ENCODE measurements around the gene MTRF1. TPM values are rescaled to one million over a fixed set of nuclear protein-coding genes. Genes with fewer than 3 reads are reported as not detected.
"Not testable (repeated sequence)": the region's sequence is repeated elsewhere in the genome, so short reads cannot be mapped to it uniquely, and the experiment has no call there.

MTRF1 gene
- total and polyA plus RNA-seq, 10 donors = 10.6 to 17.8 (median 16.1) TPM

- H3K4me3 ChIP-seq = no peak overlapping the region
- TF ChIP-seq, protein P1, sequence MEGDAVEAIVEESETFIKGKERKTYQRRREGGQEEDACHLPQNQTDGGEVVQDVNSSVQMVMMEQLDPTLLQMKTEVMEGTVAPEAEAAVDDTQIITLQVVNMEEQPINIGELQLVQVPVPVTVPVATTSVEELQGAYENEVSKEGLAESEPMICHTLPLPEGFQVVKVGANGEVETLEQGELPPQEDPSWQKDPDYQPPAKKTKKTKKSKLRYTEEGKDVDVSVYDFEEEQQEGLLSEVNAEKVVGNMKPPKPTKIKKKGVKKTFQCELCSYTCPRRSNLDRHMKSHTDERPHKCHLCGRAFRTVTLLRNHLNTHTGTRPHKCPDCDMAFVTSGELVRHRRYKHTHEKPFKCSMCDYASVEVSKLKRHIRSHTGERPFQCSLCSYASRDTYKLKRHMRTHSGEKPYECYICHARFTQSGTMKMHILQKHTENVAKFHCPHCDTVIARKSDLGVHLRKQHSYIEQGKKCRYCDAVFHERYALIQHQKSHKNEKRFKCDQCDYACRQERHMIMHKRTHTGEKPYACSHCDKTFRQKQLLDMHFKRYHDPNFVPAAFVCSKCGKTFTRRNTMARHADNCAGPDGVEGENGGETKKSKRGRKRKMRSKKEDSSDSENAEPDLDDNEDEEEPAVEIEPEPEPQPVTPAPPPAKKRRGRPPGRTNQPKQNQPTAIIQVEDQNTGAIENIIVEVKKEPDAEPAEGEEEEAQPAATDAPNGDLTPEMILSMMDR (IDR thresholded peaks at IDR 0.05 in 8 of 11, conservative IDR thresholded peaks at IDR 0.05 in 3 of 11) = no peak
- TF ChIP-seq POLR2A (IDR thresholded peaks at IDR 0.05) (no peak), POLR2AphosphoS5 (IDR thresholded peaks at IDR 0.05) (no peak)
- no peaks in the 10 kb centered on the region for H3K27me3 ChIP-seq (replicated peaks in 1 of 7)
- intact Hi-C loops (cut with DNase I; ENCODE audit: low total_unique reads) = no loop called here
- H3K27ac ChIP-seq = no peak overlapping the region
- peaks cover 0 to under 1% (median 0%) of the 10 kb centered on the region in 8 donors for H3K9me3 ChIP-seq
- no peaks in the 10 kb centered on the region for H3K36me3 ChIP-seq
- no peak for DNase-seq
- H3K4me1 ChIP-seq = peaks cover 0 to 6% (median 0%) of the 10 kb centered on the region in 6 donors
These were observed 81.1 kb downstream of the MTRF1 start for GRCh38 chr13:41182231-41182630.

DNA sequence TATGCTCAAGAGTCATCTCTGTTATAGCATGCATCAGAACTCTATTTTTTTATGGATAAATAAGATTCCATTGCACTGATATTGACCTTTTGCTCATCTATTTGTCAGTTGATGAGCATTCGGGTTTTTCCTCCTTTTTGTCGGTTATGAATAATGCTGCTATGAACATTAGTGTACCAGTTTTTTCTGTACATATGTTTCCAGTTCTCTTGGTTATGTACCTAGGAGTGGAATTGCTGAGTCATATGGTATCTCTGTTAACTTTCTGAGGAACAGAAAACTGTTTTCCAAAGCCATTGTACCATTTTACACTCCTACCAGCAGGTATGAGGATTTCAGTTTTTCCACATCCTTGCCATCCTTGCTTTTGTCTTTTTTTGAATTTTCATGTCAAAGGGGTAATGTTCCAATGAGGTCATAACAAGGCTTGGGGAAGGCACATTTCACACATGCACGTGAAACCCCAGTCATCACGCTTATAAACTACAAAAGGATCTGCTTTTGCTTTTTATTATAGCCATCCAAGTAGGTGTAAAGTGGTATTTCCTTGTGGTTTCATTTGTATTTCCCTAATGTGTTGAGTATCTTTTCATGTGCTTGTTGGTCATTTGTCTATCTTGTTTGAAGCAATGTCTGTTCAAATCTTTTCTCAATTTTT, 83.7 kb downstream of the MTRF1 start:
- H3K4me3 ChIP-seq = no peak overlapping the region
- H3K9me3 ChIP-seq = peaks cover 0 to 25% (median 23%) of the 10 kb centered on the region in 8 donors
- TF ChIP-seq, protein P1 (IDR thresholded peaks at IDR 0.05 in 8 of 11, conservative IDR thresholded peaks at IDR 0.05 in 3 of 11) = no peak
- TF ChIP-seq POLR2A (IDR thresholded peaks at IDR 0.05) = no peak
- H3K36me3 ChIP-seq = no peaks in the 10 kb centered on the region
- H3K27me3 ChIP-seq (replicated peaks in 1 of 7) = no peaks in the 10 kb centered on the region
- intact Hi-C loops (cut with DNase I; ENCODE audit: low total_unique reads) = no loop called here
- H3K4me1 ChIP-seq = peaks cover 0 to 6% (median 0%) of the 10 kb centered on the region in 6 donors
- DNase-seq = no peak
- 71 to 87% (median 81%) methylated on average over 4 of the region's 4 CpGs for WGBS, 5 donors
- H3K27ac ChIP-seq = peak overlapping the region in 4 of 8 donors; percentile 15 to 88 (median 79)

- intact Hi-C loops (cut with DNase I; ENCODE audit: low total_unique reads) = no loop called here
- no peak for DNase-seq
- Histone ChIP-seq H3K27me3 (replicated peaks in 1 of 7) (no peaks in the 10 kb centered on the region), H3K36me3 (no peaks in the 10 kb centered on the region), H3K9me3 (peaks cover 0 to 31% (median 29%) of the 10 kb centered on the region in 8 donors), H3K27ac (peak overlapping the region in 7 of 8 donors; percentile 35 to 88 (median 72)), H3K4me1 (peaks cover 0 to 6% (median 0%) of the 10 kb centered on the region in 6 donors), H3K4me3 (peak overlapping the region in 1 of 8 donors; percentile 46)
- no peak for TF ChIP-seq POLR2A (IDR thresholded peaks at IDR 0.05)
- TF ChIP-seq POLR2AphosphoS5 (IDR thresholded peaks at IDR 0.05) = no peak
- TF ChIP-seq, protein P1 (IDR thresholded peaks at IDR 0.05 in 8 of 11, conservative IDR thresholded peaks at IDR 0.05 in 3 of 11) = no peak
- 55 to 91% (median 71%) methylated on average over 7 of the region's 7 CpGs for WGBS, 5 donors
These were observed 85.3 kb downstream of the MTRF1 start for GRCh38 chr13:41178040-41178439.

- peak overlapping the region in 7 of 8 donors; percentile 35 to 88 (median 72) for H3K27ac ChIP-seq
- no peak for DNase-seq
- H3K27me3 ChIP-seq (replicated peaks in 1 of 7) = no peaks in the 10 kb centered on the region
- no peaks in the 10 kb centered on the region for H3K36me3 ChIP-seq
- TF ChIP-seq, protein P1 (IDR thresholded peaks at IDR 0.05 in 8 of 11, conservative IDR thresholded peaks at IDR 0.05 in 3 of 11) = no peak
- TF ChIP-seq POLR2A (IDR thresholded peaks at IDR 0.05) = no peak
- no peak for TF ChIP-seq POLR2AphosphoS5 (IDR thresholded peaks at IDR 0.05)
- peaks cover 0 to 6% (median 0%) of the 10 kb centered on the region in 6 donors for H3K4me1 ChIP-seq
- H3K9me3 ChIP-seq = peaks cover 0 to 31% (median 29%) of the 10 kb centered on the region in 8 donors
- 17 to 39% (median 37%) methylated on average over 2 of the region's 2 CpGs for WGBS, 5 donors
- H3K4me3 ChIP-seq = peak overlapping the region in 1 of 8 donors; percentile 46
- intact Hi-C loops (cut with DNase I; ENCODE audit: low total_unique reads) = no loop called here
These were observed 85.8 kb downstream of the MTRF1 start for GRCh38 chr13:41177616-41178015.

DNA sequence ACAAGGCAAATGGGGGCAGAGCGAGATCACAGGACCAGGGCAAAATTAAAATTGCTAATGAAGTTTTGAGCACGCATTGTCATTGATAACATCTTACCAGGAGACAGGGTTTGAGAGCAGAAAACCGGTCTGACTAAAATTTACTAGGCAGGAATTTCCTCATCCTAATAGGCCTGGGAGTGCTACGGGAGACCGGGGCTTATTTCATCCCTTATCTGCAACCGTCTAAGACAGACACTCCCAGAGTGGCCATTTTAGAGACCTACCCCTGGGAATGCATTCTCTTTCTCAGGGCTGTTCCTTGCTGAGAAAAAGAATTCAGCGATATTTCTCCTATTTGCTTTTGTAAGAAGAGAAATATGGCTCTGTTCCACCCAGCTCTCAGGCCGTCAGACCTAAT, 87.8 kb downstream of the MTRF1 start:
- H3K27ac ChIP-seq; H3K4me1 ChIP-seq; H3K4me3 ChIP-seq; H3K36me3 ChIP-seq; intact Hi-C loops (cut with DNase I; ENCODE audit: low total_unique reads); H3K27me3 ChIP-seq (replicated peaks in 1 of 7); DNase-seq: not testable (repeated sequence)
- 94 to 96% (median 95%) methylated on average over 8 of the region's 8 CpGs for WGBS, 5 donors
- H3K9me3 ChIP-seq = peaks cover 0 to 31% (median 29%) of the 10 kb centered on the region in 8 donors

All from spleen (tissue), 11 donors.